ENCODE results near the gene LGALS16.

- TF ChIP-seq CTCF (IDR thresholded peaks at IDR 0.05) (no peak), POLR2A (IDR thresholded peaks at IDR 0.05) (no peak)
Observed at GRCh38 chr19:39661565-39661964, 5.9 kb downstream of the LGALS16 start.

Data from tibial nerve (tissue), 3 donors.